ENCODE measurements around the gene ZBTB32.

ZBTB32 gene

GRCh38 chr19:35696835-35697234 is 7.5 kb upstream of the ZBTB32 start:
- DNase-seq = no peak

GRCh38 chr19:35702223-35703012 is 1.9 kb upstream of the ZBTB32 start:
- peak; percentile 92 to 95 for DNase-seq

GRCh38 chr19:35703343-35703742 is 1.0 kb upstream of the ZBTB32 start:
- no peak for DNase-seq

GRCh38 chr19:35708391-35708790 is 4.0 kb downstream of the ZBTB32 start:
- no peak for DNase-seq

GRCh38 chr19:35710784-35711723 is 6.7 kb downstream of the ZBTB32 start:
- DNase-seq = no peak

- DNase-seq = no peak
Measured at GRCh38 chr19:35712567-35713505, 8.5 kb downstream of the ZBTB32 start.

- no peak for DNase-seq
Measured at GRCh38 chr19:35713506-35713850, 9.1 kb downstream of the ZBTB32 start.

GRCh38 chr19:35713904-35714495 is 9.6 kb downstream of the ZBTB32 start:
- no peak for DNase-seq

GRCh38 chr19:35714601-35715354 is 10.4 kb downstream of the ZBTB32 start:
- no peak for DNase-seq

- DNase-seq = no peak
Measured at GRCh38 chr19:35715355-35715809, 11.0 kb downstream of the ZBTB32 start.

- DNase-seq = peak in 1 of 2 experiments; percentile 44
Measured at GRCh38 chr19:35715981-35716800, 11.8 kb downstream of the ZBTB32 start.

- peak; percentile 77 to 84 for DNase-seq
Measured at GRCh38 chr19:35716801-35717664, 12.7 kb downstream of the ZBTB32 start.

GRCh38 chr19:35717665-35718344 is 13.4 kb downstream of the ZBTB32 start, which contains the start of gene KMT2B:
KMT2B (plus strand) TSS chr19:35718003; CDS start chr19:35718019, 16 bp downstream.
- peak in 1 of 2 experiments; percentile 85 for DNase-seq

GRCh38 chr19:35718345-35719041 is 14.1 kb downstream of the ZBTB32 start:
- no peak for DNase-seq

- no peak for DNase-seq
Measured at GRCh38 chr19:35719402-35720162, 15.2 kb downstream of the ZBTB32 start.

GRCh38 chr19:35720163-35720524 is 15.8 kb downstream of the ZBTB32 start:
- no peak for DNase-seq

GRCh38 chr19:35720648-35721047 is 16.3 kb downstream of the ZBTB32 start:
- DNase-seq = no peak
